Liver (tissue), 3 donors: Measurements from ENCODE around the gene RDH11.

Experiments used
- RAD21 ChIP-seq, 2 donors: IDR thresholded peaks; 2 replicates each; pipeline ENCODE4 v1.6.1; 2016; ENCODE audit warnings: antibody characterized with exemption in 2 of 2, mild to moderate bottlenecking in 2 of 2
- YY1 ChIP-seq: IDR thresholded peaks from 2 replicates; pipeline ENCODE4 v1.6.1; 2016; ENCODE audit warnings: antibody characterized with exemption, mild to moderate bottlenecking
- TF ChIP-seq, protein P1 (sequence below): fragments of 150-350 bp; IDR thresholded peaks from 2 replicates; pipeline ENCODE4 v1.5.1; 2017; ENCODE audit warnings: improper control_type of control experiment, low read depth, low read length; ENCODE audit not compliant: missing input control
- TF ChIP-seq, protein P2 (sequence below): IDR thresholded peaks from 2 replicates; pipeline ENCODE4 v1.6.1; 2016; ENCODE audit warnings: antibody characterized with exemption
- TF ChIP-seq, protein P3 (sequence below): IDR thresholded peaks from 2 replicates; pipeline ENCODE4 v1.6.1; 2016; ENCODE audit warnings: antibody characterized with exemption
- TF ChIP-seq, protein P4 (sequence below): IDR thresholded peaks from 2 replicates; pipeline ENCODE4 v1.6.1; 2016; ENCODE audit warnings: antibody characterized with exemption
- donor health status: healthy.
- donor health status: healthy.

DNA sequence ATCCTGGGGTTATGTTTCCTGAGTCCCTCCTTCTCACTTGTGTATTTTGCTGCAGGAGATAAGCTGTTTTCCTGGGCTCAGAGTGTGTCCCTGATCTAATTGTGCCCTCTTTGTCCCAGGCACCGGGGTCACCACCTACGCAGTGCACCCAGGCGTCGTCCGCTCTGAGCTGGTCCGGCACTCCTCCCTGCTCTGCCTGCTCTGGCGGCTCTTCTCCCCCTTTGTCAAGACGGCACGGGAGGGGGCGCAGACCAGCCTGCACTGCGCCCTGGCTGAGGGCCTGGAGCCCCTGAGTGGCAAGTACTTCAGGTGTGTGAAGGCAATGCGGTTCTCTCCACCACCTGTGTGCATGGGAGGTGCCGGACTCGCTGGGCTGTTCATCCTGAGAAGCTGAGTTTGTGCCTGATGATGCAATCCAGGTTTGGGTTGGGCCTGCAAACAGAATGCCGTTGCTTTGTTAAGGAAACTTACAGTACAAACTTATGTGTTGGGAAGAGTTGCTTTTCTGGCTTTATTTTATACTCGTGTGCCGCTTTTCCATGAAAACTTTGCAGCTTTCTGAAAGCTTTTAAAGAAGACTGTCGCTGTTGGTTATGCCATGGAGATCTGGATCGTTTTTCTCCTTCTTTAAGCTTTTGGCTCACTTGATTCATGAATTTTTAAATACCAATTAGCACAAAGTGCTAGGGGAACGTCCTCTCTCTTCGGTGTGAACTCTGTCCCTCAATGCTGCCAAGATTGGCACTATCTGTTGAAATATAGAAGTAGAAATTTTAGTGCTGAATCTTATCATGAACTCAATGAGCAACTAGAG lies 33.7 kb upstream of the RDH11 start:
- TF ChIP-seq, protein P1, sequence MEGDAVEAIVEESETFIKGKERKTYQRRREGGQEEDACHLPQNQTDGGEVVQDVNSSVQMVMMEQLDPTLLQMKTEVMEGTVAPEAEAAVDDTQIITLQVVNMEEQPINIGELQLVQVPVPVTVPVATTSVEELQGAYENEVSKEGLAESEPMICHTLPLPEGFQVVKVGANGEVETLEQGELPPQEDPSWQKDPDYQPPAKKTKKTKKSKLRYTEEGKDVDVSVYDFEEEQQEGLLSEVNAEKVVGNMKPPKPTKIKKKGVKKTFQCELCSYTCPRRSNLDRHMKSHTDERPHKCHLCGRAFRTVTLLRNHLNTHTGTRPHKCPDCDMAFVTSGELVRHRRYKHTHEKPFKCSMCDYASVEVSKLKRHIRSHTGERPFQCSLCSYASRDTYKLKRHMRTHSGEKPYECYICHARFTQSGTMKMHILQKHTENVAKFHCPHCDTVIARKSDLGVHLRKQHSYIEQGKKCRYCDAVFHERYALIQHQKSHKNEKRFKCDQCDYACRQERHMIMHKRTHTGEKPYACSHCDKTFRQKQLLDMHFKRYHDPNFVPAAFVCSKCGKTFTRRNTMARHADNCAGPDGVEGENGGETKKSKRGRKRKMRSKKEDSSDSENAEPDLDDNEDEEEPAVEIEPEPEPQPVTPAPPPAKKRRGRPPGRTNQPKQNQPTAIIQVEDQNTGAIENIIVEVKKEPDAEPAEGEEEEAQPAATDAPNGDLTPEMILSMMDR: no peak
- peak; percentile 58 for TF ChIP-seq YY1
- TF ChIP-seq, protein P2, sequence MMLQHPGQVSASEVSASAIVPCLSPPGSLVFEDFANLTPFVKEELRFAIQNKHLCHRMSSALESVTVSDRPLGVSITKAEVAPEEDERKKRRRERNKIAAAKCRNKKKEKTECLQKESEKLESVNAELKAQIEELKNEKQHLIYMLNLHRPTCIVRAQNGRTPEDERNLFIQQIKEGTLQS: peak; percentile 92
- TF ChIP-seq, protein P3, sequence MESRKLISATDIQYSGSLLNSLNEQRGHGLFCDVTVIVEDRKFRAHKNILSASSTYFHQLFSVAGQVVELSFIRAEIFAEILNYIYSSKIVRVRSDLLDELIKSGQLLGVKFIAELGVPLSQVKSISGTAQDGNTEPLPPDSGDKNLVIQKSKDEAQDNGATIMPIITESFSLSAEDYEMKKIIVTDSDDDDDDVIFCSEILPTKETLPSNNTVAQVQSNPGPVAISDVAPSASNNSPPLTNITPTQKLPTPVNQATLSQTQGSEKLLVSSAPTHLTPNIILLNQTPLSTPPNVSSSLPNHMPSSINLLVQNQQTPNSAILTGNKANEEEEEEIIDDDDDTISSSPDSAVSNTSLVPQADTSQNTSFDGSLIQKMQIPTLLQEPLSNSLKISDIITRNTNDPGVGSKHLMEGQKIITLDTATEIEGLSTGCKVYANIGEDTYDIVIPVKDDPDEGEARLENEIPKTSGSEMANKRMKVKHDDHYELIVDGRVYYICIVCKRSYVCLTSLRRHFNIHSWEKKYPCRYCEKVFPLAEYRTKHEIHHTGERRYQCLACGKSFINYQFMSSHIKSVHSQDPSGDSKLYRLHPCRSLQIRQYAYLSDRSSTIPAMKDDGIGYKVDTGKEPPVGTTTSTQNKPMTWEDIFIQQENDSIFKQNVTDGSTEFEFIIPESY: peak; percentile 36
- TF ChIP-seq, protein P4, sequence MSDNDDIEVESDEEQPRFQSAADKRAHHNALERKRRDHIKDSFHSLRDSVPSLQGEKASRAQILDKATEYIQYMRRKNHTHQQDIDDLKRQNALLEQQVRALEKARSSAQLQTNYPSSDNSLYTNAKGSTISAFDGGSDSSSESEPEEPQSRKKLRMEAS: peak; percentile 45
- peak in 1 of 2 donors; percentile 2 for TF ChIP-seq RAD21 (IDR thresholded peaks at IDR 0.05)
